Tibial nerve (tissue), 3 donors: Measurements from ENCODE around the gene CRYAA.
"Not testable (repeated sequence)": the region's sequence is repeated elsewhere in the genome, so short reads cannot be mapped to it uniquely, and the experiment has no call there.

ENCODE experiments used
- POLR2A ChIP-seq, 2 donors: fragments of 450-650 bp; IDR thresholded peaks; one replicate each; pipeline ENCODE4 v1.6.1; 2017; ENCODE audit warnings: antibody characterized with exemption in 2 of 2, mild to moderate bottlenecking in 2 of 2, moderate library complexity in 2 of 2
- TF ChIP-seq, protein P1 (sequence below), 5 experiments: fragments of 200-600 bp in 3 of 5; fragments of 450-650 bp in 2 of 5; sonication (generic) in 3 of 5; IDR thresholded peaks; one replicate each; pipeline ENCODE4 v1.5.1; 2016 to 2019; ENCODE audit warnings: antibody characterized with exemption in 5 of 5, mild to moderate bottlenecking in 3 of 5, moderate library complexity in 2 of 5

DNA sequence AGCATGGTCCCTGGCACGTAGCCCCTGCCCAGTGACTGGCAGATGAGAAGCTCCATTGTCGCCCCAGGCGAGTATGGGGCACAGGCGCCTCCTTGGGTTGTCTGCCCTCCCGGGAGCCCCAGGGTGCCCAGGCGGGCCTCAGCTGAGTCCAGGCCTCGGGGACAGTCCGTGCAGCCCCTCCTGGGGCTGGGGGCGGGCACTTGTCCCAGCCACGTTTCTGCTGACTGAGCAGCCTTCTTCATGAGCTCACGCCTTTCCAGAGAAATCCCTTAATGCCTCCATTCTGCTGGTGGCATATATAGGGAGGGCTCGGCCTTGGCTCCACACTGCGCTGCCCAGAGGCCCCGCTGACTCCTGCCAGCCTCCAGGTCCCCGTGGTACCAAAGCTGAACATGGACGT is at the start of gene CRYAA:
- TF ChIP-seq, protein P1, sequence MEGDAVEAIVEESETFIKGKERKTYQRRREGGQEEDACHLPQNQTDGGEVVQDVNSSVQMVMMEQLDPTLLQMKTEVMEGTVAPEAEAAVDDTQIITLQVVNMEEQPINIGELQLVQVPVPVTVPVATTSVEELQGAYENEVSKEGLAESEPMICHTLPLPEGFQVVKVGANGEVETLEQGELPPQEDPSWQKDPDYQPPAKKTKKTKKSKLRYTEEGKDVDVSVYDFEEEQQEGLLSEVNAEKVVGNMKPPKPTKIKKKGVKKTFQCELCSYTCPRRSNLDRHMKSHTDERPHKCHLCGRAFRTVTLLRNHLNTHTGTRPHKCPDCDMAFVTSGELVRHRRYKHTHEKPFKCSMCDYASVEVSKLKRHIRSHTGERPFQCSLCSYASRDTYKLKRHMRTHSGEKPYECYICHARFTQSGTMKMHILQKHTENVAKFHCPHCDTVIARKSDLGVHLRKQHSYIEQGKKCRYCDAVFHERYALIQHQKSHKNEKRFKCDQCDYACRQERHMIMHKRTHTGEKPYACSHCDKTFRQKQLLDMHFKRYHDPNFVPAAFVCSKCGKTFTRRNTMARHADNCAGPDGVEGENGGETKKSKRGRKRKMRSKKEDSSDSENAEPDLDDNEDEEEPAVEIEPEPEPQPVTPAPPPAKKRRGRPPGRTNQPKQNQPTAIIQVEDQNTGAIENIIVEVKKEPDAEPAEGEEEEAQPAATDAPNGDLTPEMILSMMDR (IDR thresholded peaks at IDR 0.05) = not testable (repeated sequence)
- not testable (repeated sequence) for TF ChIP-seq POLR2A (IDR thresholded peaks at IDR 0.05)
